ENCODE data around the gene ZCCHC9. TPM values are rescaled to one million over a fixed set of nuclear protein-coding genes. Genes with fewer than 3 reads are reported as not detected.
A peak's percentile ranks its signal among the peaks of the same experiment; 100 is the strongest.

Gene ZCCHC9
- total and polyA plus RNA-seq, 12 donors: 8.5 to 25.7 (median 11.1) TPM

DNA sequence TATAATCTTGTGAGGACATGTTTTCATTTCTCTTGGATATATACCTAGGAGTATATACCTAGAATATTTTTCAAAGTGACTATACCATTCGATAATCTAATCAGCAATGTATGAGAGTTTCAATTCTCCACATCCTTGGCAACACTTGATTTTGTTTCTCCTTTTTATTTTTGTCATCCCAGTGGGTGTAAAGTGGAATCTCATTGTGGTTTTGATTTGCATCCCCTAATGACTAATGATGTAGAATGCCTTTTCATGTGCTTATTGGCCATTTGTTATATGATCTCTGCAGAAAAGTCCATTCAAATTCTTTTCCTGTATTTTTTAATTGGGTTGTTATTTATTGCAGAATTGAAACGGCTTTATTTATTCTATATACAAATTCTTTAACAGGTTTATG lies 15.2 kb downstream of the ZCCHC9 start:
- DNase-seq (no peak), ATAC-seq (no peak)
- Histone ChIP-seq H3K27me3 (no peaks in the 10 kb centered on the region), H3K36me3 (peaks cover 0 to 35% (median 10%) of the 10 kb centered on the region in 9 donors), H3K4me1 (no peaks in the 10 kb centered on the region), H3K27ac (no peak overlapping the region), H3K4me3 (no peak overlapping the region), H3K9me3 (no peaks in the 10 kb centered on the region)
- TF ChIP-seq, protein P1, sequence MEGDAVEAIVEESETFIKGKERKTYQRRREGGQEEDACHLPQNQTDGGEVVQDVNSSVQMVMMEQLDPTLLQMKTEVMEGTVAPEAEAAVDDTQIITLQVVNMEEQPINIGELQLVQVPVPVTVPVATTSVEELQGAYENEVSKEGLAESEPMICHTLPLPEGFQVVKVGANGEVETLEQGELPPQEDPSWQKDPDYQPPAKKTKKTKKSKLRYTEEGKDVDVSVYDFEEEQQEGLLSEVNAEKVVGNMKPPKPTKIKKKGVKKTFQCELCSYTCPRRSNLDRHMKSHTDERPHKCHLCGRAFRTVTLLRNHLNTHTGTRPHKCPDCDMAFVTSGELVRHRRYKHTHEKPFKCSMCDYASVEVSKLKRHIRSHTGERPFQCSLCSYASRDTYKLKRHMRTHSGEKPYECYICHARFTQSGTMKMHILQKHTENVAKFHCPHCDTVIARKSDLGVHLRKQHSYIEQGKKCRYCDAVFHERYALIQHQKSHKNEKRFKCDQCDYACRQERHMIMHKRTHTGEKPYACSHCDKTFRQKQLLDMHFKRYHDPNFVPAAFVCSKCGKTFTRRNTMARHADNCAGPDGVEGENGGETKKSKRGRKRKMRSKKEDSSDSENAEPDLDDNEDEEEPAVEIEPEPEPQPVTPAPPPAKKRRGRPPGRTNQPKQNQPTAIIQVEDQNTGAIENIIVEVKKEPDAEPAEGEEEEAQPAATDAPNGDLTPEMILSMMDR (IDR thresholded peaks at IDR 0.05): no peak
- intact Hi-C loops (cut with DNase I): no loop called here
- WGBS, 2 donors: 90 to 93% methylated on average over 2 of the region's 2 CpGs

- 53 to 67% methylated on average over 2 of the region's 2 CpGs for WGBS, 2 donors
Measured at GRCh38 chr5:81317536-81317935, 16.1 kb downstream of the ZCCHC9 start.

DNA sequence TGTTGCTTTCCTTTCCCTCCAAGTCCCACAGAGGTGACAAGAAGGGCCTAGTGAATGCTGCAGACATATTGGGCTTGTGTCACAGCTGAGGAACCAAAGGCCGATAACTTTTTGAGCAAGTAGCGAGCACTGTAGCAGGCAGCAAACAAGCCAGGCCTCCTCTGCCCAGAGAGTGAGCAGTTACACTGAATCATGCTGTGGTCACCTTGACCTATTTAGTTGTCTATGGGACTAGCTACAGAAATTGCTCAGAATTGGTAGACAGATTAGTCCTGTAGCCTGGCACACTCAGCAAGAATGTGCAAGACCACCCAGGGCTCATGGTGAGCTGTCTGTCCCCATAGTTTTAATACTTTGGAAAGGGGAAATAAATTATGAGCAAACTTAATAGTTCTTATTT lies 25.2 kb downstream of the ZCCHC9 start:
- no peak overlapping the region for H3K4me3 ChIP-seq
- H3K4me1 ChIP-seq: no peaks in the 10 kb centered on the region
- TF ChIP-seq, protein P1 (IDR thresholded peaks at IDR 0.05): no peak
- whole genome bisulfite sequencing, 2 donors: 93 to 98% methylated on average over 2 of the region's 2 CpGs
- H3K27ac ChIP-seq: no peak overlapping the region
- intact Hi-C loops (cut with DNase I): no loop called here
- DNase-seq: no peak
- no peaks in the 10 kb centered on the region for H3K36me3 ChIP-seq
- peaks cover 0 to 5% (median 0%) of the 10 kb centered on the region in 7 donors for H3K27me3 ChIP-seq
- no peaks in the 10 kb centered on the region for H3K9me3 ChIP-seq
- ATAC-seq: no peak

More at GRCh38 chr5:81317536-81317935, 16.1 kb downstream of the ZCCHC9 start:
- no peak for ATAC-seq
- Histone ChIP-seq H3K4me3 (no peak overlapping the region), H3K36me3 (peaks cover 0 to 25% (median 2%) of the 10 kb centered on the region in 9 donors), H3K27ac (no peak overlapping the region), H3K9me3 (no peaks in the 10 kb centered on the region), H3K27me3 (no peaks in the 10 kb centered on the region), H3K4me1 (no peaks in the 10 kb centered on the region)
- no peak for DNase-seq
- intact Hi-C loops (cut with DNase I): no loop called here
- TF ChIP-seq, protein P1 (IDR thresholded peaks at IDR 0.05): no peak

GRCh38 chr5:81334304-81335061 lies 33.1 kb downstream of the ZCCHC9 start:
- no peaks in the 10 kb centered on the region for H3K27me3 ChIP-seq
- H3K4me1 ChIP-seq: no peaks in the 10 kb centered on the region
- H3K27ac ChIP-seq: no peak overlapping the region
- peak overlapping the region in 6 of 10 donors; percentile 15 to 41 (median 34) for H3K4me3 ChIP-seq
- intact Hi-C loops (cut with DNase I): no loop called here
- TF ChIP-seq, protein P1 (IDR thresholded peaks at IDR 0.05): no peak
- WGBS, 2 donors: 50% methylated on average over 14 of the region's 14 CpGs
- DNase-seq (no peak), ATAC-seq (peak in 2 of 8 donors; percentile 37 to 53)
- no peaks in the 10 kb centered on the region for H3K9me3 ChIP-seq
- no peaks in the 10 kb centered on the region for H3K36me3 ChIP-seq
